ENCODE results near the gene ACTN4.

- TF ChIP-seq CTCF (IDR thresholded peaks at IDR 0.05): no peak
- TF ChIP-seq POLR2A (IDR thresholded peaks at IDR 0.05): no peak
Observed at GRCh38 chr19:38699647-38700349, 52.3 kb downstream of the ACTN4 start.
